GM12878 (cell line): ENCODE measurements around the gene TRDN.

Source experiments
- CHD4 ChIP-seq: fragments of 200-600 bp; sonication (generic); IDR thresholded peaks from 2 replicates; pipeline ENCODE4 v1.6.1; 2016; ENCODE audit warnings: mild to moderate bottlenecking
- GABPA ChIP-seq: IDR thresholded peaks from 2 replicates; pipeline ENCODE4 v1.6.1; 2014; ENCODE audit warnings: antibody characterized with exemption, low read depth, mild to moderate bottlenecking, inconsistent platforms
- JUND ChIP-seq: IDR thresholded peaks from 2 replicates; pipeline ENCODE4 v1.6.1; 2012; ENCODE audit warnings: low read depth, mild to moderate bottlenecking, low read length, improper control_type of control experiment, moderate library complexity
- MTA2 ChIP-seq: fragments of 450-650 bp; IDR thresholded peaks from 2 replicates; pipeline ENCODE4 v1.6.1; 2016; ENCODE audit warnings: low read depth, mild to moderate bottlenecking, moderate library complexity
- NR2C2 ChIP-seq: IDR thresholded peaks from 2 replicates; pipeline ENCODE4 v1.6.1; 2011; ENCODE audit warnings: borderline replicate concordance, low read depth; ENCODE audit not compliant: control insufficient read depth, insufficient read length
- POLR2A ChIP-seq: IDR thresholded peaks from 2 replicates; pipeline ENCODE4 v1.6.1; 2011; ENCODE audit warnings: low read depth, mild to moderate bottlenecking, low read length
- RBBP5 ChIP-seq: fragments of 200-600 bp; sonication (generic); conservative IDR thresholded peaks from 2 replicates; pipeline ENCODE4 v1.6.1; 2016
- STAT3 ChIP-seq: IDR thresholded peaks from 2 replicates; pipeline ENCODE4 v1.6.1; 2011; ENCODE audit warnings: low read depth, low read length, improper control_type of control experiment
- YY1 ChIP-seq: IDR thresholded peaks from 2 replicates; pipeline ENCODE4 v1.6.1; 2011; ENCODE audit warnings: low read depth, mild to moderate bottlenecking, low read length
- ZNF217 ChIP-seq: fragments of 450-650 bp; IDR thresholded peaks from 2 replicates; pipeline ENCODE4 v1.6.1; 2017; ENCODE audit warnings: antibody characterized with exemption, mild to moderate bottlenecking
- TF ChIP-seq, protein P1 (sequence below), 3 experiments: IDR thresholded peaks in 2 of 3; conservative IDR thresholded peaks in 1 of 3; 2 replicates each; pipeline ENCODE4 v1.5.1; 2011; ENCODE audit warnings: low read depth in 3 of 3, low read length in 3 of 3, mild to moderate bottlenecking in 3 of 3, control low read depth in 2 of 3, moderate library complexity in 2 of 3, inconsistent platforms in 1 of 3, mixed read lengths in 1 of 3; ENCODE audit not compliant: control insufficient read depth in 2 of 3, insufficient read depth in 1 of 3; ENCODE audit errors: extremely low read depth in 1 of 3
- TF ChIP-seq, protein P2 (sequence below): IDR thresholded peaks from 2 replicates; pipeline ENCODE4 v1.6.1; 2012; ENCODE audit warnings: low read length, inconsistent platforms
- TF ChIP-seq, protein P3 (sequence below): IDR thresholded peaks from 2 replicates; pipeline ENCODE4 v1.6.1; 2011; ENCODE audit warnings: low read depth, low read length, improper control_type of control experiment, borderline replicate concordance

DNA sequence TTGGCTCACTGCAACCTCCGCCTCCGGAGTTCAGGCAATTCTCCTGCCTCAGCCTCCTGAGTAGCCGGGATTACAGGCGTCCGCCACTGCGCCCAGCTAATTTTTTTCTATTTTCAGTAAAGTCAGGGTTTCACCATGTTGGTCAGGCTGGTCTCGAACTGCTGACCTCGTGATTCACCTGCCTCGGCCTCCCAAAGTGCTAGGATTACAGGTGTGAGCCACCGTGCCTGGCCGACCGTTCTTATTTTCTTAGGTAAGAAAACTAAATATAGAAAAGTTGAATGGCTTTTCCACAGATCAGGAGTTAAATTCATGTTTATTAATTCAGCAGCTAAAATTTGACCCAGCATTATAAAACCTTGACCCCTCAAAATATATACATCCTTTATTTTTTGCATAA is 238.7 kb downstream of the TRDN start:
- TF ChIP-seq JUND: no peak
- TF ChIP-seq, protein P1, sequence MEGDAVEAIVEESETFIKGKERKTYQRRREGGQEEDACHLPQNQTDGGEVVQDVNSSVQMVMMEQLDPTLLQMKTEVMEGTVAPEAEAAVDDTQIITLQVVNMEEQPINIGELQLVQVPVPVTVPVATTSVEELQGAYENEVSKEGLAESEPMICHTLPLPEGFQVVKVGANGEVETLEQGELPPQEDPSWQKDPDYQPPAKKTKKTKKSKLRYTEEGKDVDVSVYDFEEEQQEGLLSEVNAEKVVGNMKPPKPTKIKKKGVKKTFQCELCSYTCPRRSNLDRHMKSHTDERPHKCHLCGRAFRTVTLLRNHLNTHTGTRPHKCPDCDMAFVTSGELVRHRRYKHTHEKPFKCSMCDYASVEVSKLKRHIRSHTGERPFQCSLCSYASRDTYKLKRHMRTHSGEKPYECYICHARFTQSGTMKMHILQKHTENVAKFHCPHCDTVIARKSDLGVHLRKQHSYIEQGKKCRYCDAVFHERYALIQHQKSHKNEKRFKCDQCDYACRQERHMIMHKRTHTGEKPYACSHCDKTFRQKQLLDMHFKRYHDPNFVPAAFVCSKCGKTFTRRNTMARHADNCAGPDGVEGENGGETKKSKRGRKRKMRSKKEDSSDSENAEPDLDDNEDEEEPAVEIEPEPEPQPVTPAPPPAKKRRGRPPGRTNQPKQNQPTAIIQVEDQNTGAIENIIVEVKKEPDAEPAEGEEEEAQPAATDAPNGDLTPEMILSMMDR (IDR thresholded peaks at IDR 0.05 in 2 of 3, conservative IDR thresholded peaks at IDR 0.05 in 1 of 3; ENCODE audit: control insufficient read depth in 2 of 3, extremely low read depth in 1 of 3, insufficient read depth in 1 of 3, low read depth in 3 of 3, low read length in 3 of 3): no peak
- no peak for TF ChIP-seq ZNF217
- no peak for TF ChIP-seq STAT3
- no peak for TF ChIP-seq CHD4
- TF ChIP-seq RBBP5: no peak
- no peak for TF ChIP-seq NR2C2
- TF ChIP-seq, protein P2, sequence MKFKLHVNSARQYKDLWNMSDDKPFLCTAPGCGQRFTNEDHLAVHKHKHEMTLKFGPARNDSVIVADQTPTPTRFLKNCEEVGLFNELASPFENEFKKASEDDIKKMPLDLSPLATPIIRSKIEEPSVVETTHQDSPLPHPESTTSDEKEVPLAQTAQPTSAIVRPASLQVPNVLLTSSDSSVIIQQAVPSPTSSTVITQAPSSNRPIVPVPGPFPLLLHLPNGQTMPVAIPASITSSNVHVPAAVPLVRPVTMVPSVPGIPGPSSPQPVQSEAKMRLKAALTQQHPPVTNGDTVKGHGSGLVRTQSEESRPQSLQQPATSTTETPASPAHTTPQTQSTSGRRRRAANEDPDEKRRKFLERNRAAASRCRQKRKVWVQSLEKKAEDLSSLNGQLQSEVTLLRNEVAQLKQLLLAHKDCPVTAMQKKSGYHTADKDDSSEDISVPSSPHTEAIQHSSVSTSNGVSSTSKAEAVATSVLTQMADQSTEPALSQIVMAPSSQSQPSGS: no peak
- no peak for TF ChIP-seq POLR2A
- TF ChIP-seq YY1: no peak
- no peak for TF ChIP-seq MTA2
- TF ChIP-seq GABPA: no peak
- TF ChIP-seq, protein P3, sequence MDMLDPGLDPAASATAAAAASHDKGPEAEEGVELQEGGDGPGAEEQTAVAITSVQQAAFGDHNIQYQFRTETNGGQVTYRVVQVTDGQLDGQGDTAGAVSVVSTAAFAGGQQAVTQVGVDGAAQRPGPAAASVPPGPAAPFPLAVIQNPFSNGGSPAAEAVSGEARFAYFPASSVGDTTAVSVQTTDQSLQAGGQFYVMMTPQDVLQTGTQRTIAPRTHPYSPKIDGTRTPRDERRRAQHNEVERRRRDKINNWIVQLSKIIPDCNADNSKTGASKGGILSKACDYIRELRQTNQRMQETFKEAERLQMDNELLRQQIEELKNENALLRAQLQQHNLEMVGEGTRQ: no peak
